Gastroesophageal sphincter (tissue), 3 donors: Measurements from ENCODE around the gene PDE1A.

ENCODE experiments used
- CTCF ChIP-seq, 4 experiments: fragments of 200-600 bp in 2 of 4; fragments of 450-650 bp in 2 of 4; sonication (generic) in 1 of 4; IDR thresholded peaks; one replicate each; pipeline ENCODE4 v1.5.1; 2017 to 2019; ENCODE audit warnings: antibody characterized with exemption in 4 of 4, mild to moderate bottlenecking in 2 of 4, moderate library complexity in 2 of 4
- EP300 ChIP-seq: sonication (generic); formaldehyde crosslinking; IDR thresholded peaks from one replicate; pipeline ENCODE4 v1.6.1; 2017; ENCODE audit warnings: antibody characterized with exemption, mild to moderate bottlenecking
- POLR2A ChIP-seq, 2 donors: fragments of 450-650 bp; IDR thresholded peaks; one replicate each; pipeline ENCODE4 v1.6.1; 2017; ENCODE audit warnings: antibody characterized with exemption in 2 of 2, mild to moderate bottlenecking in 2 of 2, moderate library complexity in 1 of 2
- POLR2AphosphoS5 ChIP-seq: sonication (generic); formaldehyde crosslinking; IDR thresholded peaks from one replicate; pipeline ENCODE4 v1.6.1; 2017; ENCODE audit warnings: antibody characterized with exemption

GRCh38 chr2:182372661-182373060 lies 54.2 kb downstream of the PDE1A start:
- TF ChIP-seq EP300 (no peak), CTCF (IDR thresholded peaks at IDR 0.05) (no peak), POLR2AphosphoS5 (peak; percentile 75), POLR2A (IDR thresholded peaks at IDR 0.05) (no peak)
